Measurements from ENCODE around the gene ITGB2. TPM values are rescaled to one million over a fixed set of nuclear protein-coding genes. Genes with fewer than 3 reads are reported as not detected.

ITGB2 gene
- total RNA-seq, 4 donors from 2014 or later, result 20.2 to 46.8 (median 21.0) TPM

- no peak for TF ChIP-seq POLR2A (IDR thresholded peaks at IDR 0.05)
- no peak for TF ChIP-seq CTCF (IDR thresholded peaks at IDR 0.05)
- Histone ChIP-seq H3K36me3 (no peaks in the 10 kb centered on the region), H3K4me1 (no peaks in the 10 kb centered on the region), H3K9me3 (no peaks in the 10 kb centered on the region), H3K27ac (no peak overlapping the region), H3K27me3 (no peaks in the 10 kb centered on the region), H3K4me3 (no peak overlapping the region)
- no peak for DNase-seq
- intact Hi-C loops (cut with DNase I; ENCODE audit: low total_unique reads), result no loop called here
Observed at GRCh38 chr21:44855572-44855971, 65.1 kb downstream of the ITGB2 start.

- no peak overlapping the region for H3K4me3 ChIP-seq
- H3K36me3 ChIP-seq, result no peaks in the 10 kb centered on the region
- TF ChIP-seq POLR2A (IDR thresholded peaks at IDR 0.05) (no peak), CTCF (IDR thresholded peaks at IDR 0.05) (no peak)
- no peak overlapping the region for H3K27ac ChIP-seq
- DNase-seq, result no peak
- no peaks in the 10 kb centered on the region for H3K4me1 ChIP-seq
- intact Hi-C loops (cut with DNase I; ENCODE audit: low total_unique reads), result no loop called here
- no peaks in the 10 kb centered on the region for H3K27me3 ChIP-seq
- no peaks in the 10 kb centered on the region for H3K9me3 ChIP-seq
Observed at GRCh38 chr21:44854664-44855446, 65.8 kb downstream of the ITGB2 start.

- no peak overlapping the region for H3K4me3 ChIP-seq
- TF ChIP-seq CTCF (IDR thresholded peaks at IDR 0.05) (no peak), POLR2A (IDR thresholded peaks at IDR 0.05) (no peak)
- no peaks in the 10 kb centered on the region for H3K36me3 ChIP-seq
- no peak for DNase-seq
- H3K4me1 ChIP-seq, result no peaks in the 10 kb centered on the region
- H3K27ac ChIP-seq, result no peak overlapping the region
- H3K9me3 ChIP-seq, result no peaks in the 10 kb centered on the region
- H3K27me3 ChIP-seq, result no peaks in the 10 kb centered on the region
- intact Hi-C loops (cut with DNase I; ENCODE audit: low total_unique reads), result no loop called here
Observed at GRCh38 chr21:44854391-44854663, 66.4 kb downstream of the ITGB2 start.

- H3K9me3 ChIP-seq, result no peaks in the 10 kb centered on the region
- intact Hi-C loops (cut with DNase I; ENCODE audit: low total_unique reads), result no loop called here
- H3K27ac ChIP-seq, result no peak overlapping the region
- no peak overlapping the region for H3K4me3 ChIP-seq
- TF ChIP-seq POLR2A (IDR thresholded peaks at IDR 0.05) (no peak), CTCF (IDR thresholded peaks at IDR 0.05) (no peak)
- DNase-seq, result no peak
- H3K27me3 ChIP-seq, result no peaks in the 10 kb centered on the region
- no peaks in the 10 kb centered on the region for H3K36me3 ChIP-seq
- H3K4me1 ChIP-seq, result no peaks in the 10 kb centered on the region
Observed at GRCh38 chr21:44853601-44854390, 66.9 kb downstream of the ITGB2 start.

- Histone ChIP-seq H3K27me3 (no peaks in the 10 kb centered on the region), H3K4me3 (no peak overlapping the region), H3K27ac (no peak overlapping the region), H3K36me3 (no peaks in the 10 kb centered on the region), H3K9me3 (no peaks in the 10 kb centered on the region), H3K4me1 (peaks cover 0 to 6% of the 10 kb centered on the region in 2 donors)
- TF ChIP-seq CTCF (IDR thresholded peaks at IDR 0.05) (no peak), POLR2A (IDR thresholded peaks at IDR 0.05) (no peak)
- DNase-seq, result no peak
- intact Hi-C loops (cut with DNase I; ENCODE audit: low total_unique reads), result no loop called here
Observed at GRCh38 chr21:44850905-44851657, 69.6 kb downstream of the ITGB2 start.
